ENCODE data around the gene FOXA1. TPM values are rescaled to one million over a fixed set of nuclear protein-coding genes. Genes with fewer than 3 reads are reported as not detected.

Gene FOXA1
- total and polyA plus RNA-seq, 9 of the 15 experiments (the other 6 are each of a cell fraction or from before 2014, with no cell fraction given) = 0.20 to 3.0 (median 1.3) TPM

- TF ChIP-seq, protein P1, sequence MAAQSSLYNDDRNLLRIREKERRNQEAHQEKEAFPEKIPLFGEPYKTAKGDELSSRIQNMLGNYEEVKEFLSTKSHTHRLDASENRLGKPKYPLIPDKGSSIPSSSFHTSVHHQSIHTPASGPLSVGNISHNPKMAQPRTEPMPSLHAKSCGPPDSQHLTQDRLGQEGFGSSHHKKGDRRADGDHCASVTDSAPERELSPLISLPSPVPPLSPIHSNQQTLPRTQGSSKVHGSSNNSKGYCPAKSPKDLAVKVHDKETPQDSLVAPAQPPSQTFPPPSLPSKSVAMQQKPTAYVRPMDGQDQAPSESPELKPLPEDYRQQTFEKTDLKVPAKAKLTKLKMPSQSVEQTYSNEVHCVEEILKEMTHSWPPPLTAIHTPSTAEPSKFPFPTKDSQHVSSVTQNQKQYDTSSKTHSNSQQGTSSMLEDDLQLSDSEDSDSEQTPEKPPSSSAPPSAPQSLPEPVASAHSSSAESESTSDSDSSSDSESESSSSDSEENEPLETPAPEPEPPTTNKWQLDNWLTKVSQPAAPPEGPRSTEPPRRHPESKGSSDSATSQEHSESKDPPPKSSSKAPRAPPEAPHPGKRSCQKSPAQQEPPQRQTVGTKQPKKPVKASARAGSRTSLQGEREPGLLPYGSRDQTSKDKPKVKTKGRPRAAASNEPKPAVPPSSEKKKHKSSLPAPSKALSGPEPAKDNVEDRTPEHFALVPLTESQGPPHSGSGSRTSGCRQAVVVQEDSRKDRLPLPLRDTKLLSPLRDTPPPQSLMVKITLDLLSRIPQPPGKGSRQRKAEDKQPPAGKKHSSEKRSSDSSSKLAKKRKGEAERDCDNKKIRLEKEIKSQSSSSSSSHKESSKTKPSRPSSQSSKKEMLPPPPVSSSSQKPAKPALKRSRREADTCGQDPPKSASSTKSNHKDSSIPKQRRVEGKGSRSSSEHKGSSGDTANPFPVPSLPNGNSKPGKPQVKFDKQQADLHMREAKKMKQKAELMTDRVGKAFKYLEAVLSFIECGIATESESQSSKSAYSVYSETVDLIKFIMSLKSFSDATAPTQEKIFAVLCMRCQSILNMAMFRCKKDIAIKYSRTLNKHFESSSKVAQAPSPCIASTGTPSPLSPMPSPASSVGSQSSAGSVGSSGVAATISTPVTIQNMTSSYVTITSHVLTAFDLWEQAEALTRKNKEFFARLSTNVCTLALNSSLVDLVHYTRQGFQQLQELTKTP (IDR thresholded peaks at IDR 0.05; ENCODE audit: low read depth in 1 of 2, partially characterized antibody in 2 of 2) = no peak
- no peak for TF ChIP-seq ZNF165 (CRISPR knock-in tag; IDR thresholded peaks at IDR 0.05; ENCODE audit: borderline replicate concordance)
- no peak for TF ChIP-seq FUS (optimal IDR thresholded peaks at IDR 0.05; ENCODE audit: low read depth, low read length)
- no peak for TF ChIP-seq CCAR2 (IDR thresholded peaks at IDR 0.05; ENCODE audit: low read depth, low read length)
- TF ChIP-seq SMARCE1 (IDR thresholded peaks at IDR 0.05) = peak; percentile 78
- no peak for TF ChIP-seq MTA1 (IDR thresholded peaks at IDR 0.05; ENCODE audit: borderline replicate concordance)
- TF ChIP-seq FOSL1 (tag; conservative IDR thresholded peaks at IDR 0.05) = peak; percentile 58; the same call in 1 of the 2 replicates
- TF ChIP-seq CTBP1 (IDR thresholded peaks at IDR 0.05; ENCODE audit: borderline replicate concordance) = peak; percentile 70
- TF ChIP-seq ZNF133 (CRISPR knock-in tag; IDR thresholded peaks at IDR 0.05) = no peak
- TF ChIP-seq ZFPM2 (CRISPR knock-in tag; IDR thresholded peaks at IDR 0.05) = no peak
- TF ChIP-seq ZNF184 (CRISPR knock-in tag; IDR thresholded peaks at IDR 0.05) = no peak
- no peak for TF ChIP-seq LARP7 (IDR thresholded peaks at IDR 0.05)
- TF ChIP-seq EHMT2 (IDR thresholded peaks at IDR 0.05) = no peak
- TF ChIP-seq RBFOX2 (IDR thresholded peaks at IDR 0.05; ENCODE audit: low read depth, low read length) = peak; percentile 60
- TF ChIP-seq TFAP4 (CRISPR knock-in tag; IDR thresholded peaks at IDR 0.05; ENCODE audit: borderline replicate concordance) = peak; percentile 41; the same call in 1 of the 2 replicates
- no peak for TF ChIP-seq PTBP1 (IDR thresholded peaks at IDR 0.05; ENCODE audit: low read depth, low read length)
- no peak for TF ChIP-seq ARNT (IDR thresholded peaks at IDR 0.05)
- TF ChIP-seq NFE2 (IDR thresholded peaks at IDR 0.05; ENCODE audit: low read depth) = 0 out of 2 replicates have a peak, but pooled peaks have one; percentile 14
- TF ChIP-seq ZFX (CRISPR knock-in tag; IDR thresholded peaks at IDR 0.05) = peak; percentile 63; the same call in 1 of the 2 replicates
- TF ChIP-seq MEF2D (tag; conservative IDR thresholded peaks at IDR 0.05; ENCODE audit: low read depth) = no peak
- TF ChIP-seq CTCFL (IDR thresholded peaks at IDR 0.05; ENCODE audit: borderline replicate concordance, insufficient read depth, low read depth, low read length, poor library complexity, severe bottlenecking) = no peak
- TF ChIP-seq TRIM24 (IDR thresholded peaks at IDR 0.05) = 0 out of 4 replicates have a peak, but pooled peaks of 1 of the 2 experiments have one; percentile 19
- TF ChIP-seq NFATC3 (IDR thresholded peaks at IDR 0.05) = no peak
- no peak for TF ChIP-seq SP2 (IDR thresholded peaks at IDR 0.05; ENCODE audit: extremely low read depth, low read depth, low read length, poor library complexity, severe bottlenecking)
Measured at GRCh38 chr14:37595809-37596621, 966 bp upstream of the FOXA1 start (continued).
